Spleen (tissue), 11 donors: Measurements from ENCODE around the gene SCYGR8. TPM values are rescaled to one million over a fixed set of nuclear protein-coding genes. Genes with fewer than 3 reads are reported as not detected.

Experiments
- DNase-seq: peaks from one replicate; pipeline ENCODE4 v3.0.0-alpha.2; 2020
- H3K27ac ChIP-seq, 8 donors: fragments of 200-600 bp; sonication (generic) in 7 of 8; 1 replicate in 4 of 8; 2 replicates in 4 of 8; pipeline versions ENCODE4 v1.5.0 to v1.8.0; 2016 to 2021; ENCODE audit warnings: inconsistent platforms in 4 of 8, mild to moderate bottlenecking in 4 of 8, moderate library complexity in 1 of 8
- H3K27me3 ChIP-seq, 7 donors: fragments of 200-600 bp; sonication (generic) in 6 of 7; replicated peaks in 1 of 7; 1 replicate in 4 of 7; 2 replicates in 3 of 7; pipeline versions ENCODE4 v1.5.0 to v1.8.0; 2016 to 2021; ENCODE audit warnings: inconsistent platforms in 3 of 7, mild to moderate bottlenecking in 1 of 7
- H3K36me3 ChIP-seq, 6 donors: fragments of 200-600 bp; sonication (generic) in 5 of 6; 1 replicate in 4 of 6; 2 replicates in 2 of 6; pipeline versions ENCODE4 v1.5.0 to v1.8.0; 2016 to 2021; ENCODE audit warnings: inconsistent platforms in 2 of 6
- H3K4me1 ChIP-seq, 6 donors: fragments of 200-600 bp; sonication (generic) in 5 of 6; 1 replicate in 3 of 6; 2 replicates in 3 of 6; pipeline versions ENCODE4 v1.5.0 to v1.8.0; 2016 to 2021; ENCODE audit warnings: inconsistent platforms in 3 of 6
- H3K4me3 ChIP-seq, 8 donors: fragments of 200-600 bp; sonication (generic) in 7 of 8; 1 replicate in 4 of 8; 2 replicates in 4 of 8; pipeline versions ENCODE4 v1.5.0 to v1.8.0; 2016 to 2021; ENCODE audit warnings: inconsistent platforms in 4 of 8, mild to moderate bottlenecking in 4 of 8, moderate library complexity in 2 of 8
- H3K9me3 ChIP-seq, 8 donors: fragments of 200-600 bp; sonication (generic) in 7 of 8; 1 replicate in 4 of 8; 2 replicates in 4 of 8; pipeline versions ENCODE4 v1.5.0 to v1.8.0; 2016 to 2021; ENCODE audit warnings: inconsistent platforms in 4 of 8
- POLR2A ChIP-seq, 3 donors: fragments of 450-650 bp; IDR thresholded peaks; one replicate each; pipeline ENCODE4 v1.5.1; 2017; ENCODE audit warnings: antibody characterized with exemption in 3 of 3, mild to moderate bottlenecking in 1 of 3
- POLR2AphosphoS5 ChIP-seq, 3 donors: sonication (generic); formaldehyde crosslinking; IDR thresholded peaks; one replicate each; pipeline ENCODE4 v1.5.1; 2017; ENCODE audit warnings: antibody characterized with exemption in 3 of 3
- WGBS, 5 donors: extraction: QIAGEN DNeasy Blood & Tissue Kit in 3 of 5; methylation state at CpG; one replicate each; pipeline versions ENCODE4 v1.1.5 to v1.1.7; 2013 to 2018; 5-methylcytosine and 5-hydroxymethylcytosine counted together
- intact Hi-C: fragments of 100-400 bp; cut with DNase I; formaldehyde crosslinking; loops from one replicate; pipeline ENCODE4 v1.15.0; 2023; ENCODE audit warnings: low total_unique reads
- polyA plus RNA-seq, 3 donors: library from polyadenylated mRNA; stranded (reverse); fragments of 200-250 nt; gene quantifications; one replicate each; pipeline ENCODE4 v1.2.1, GENCODE V29; 2013
- total RNA-seq, 7 donors: library from RNA; depleted of rRNA in 3 of 7; stranded (reverse); fragments of >200 nt in 3 of 7; fragmentation: NEBNext Ultra II Directional in 4 of 7; extraction: Animal tissue kit (Norgen Biotek cat#: 25700) in 4 of 7; gene quantifications; one replicate each; pipeline versions ENCODE4 v1.1.0 to v1.2.1, GENCODE V29; 2016 to 2021
- TF ChIP-seq, protein P1 (sequence below), 11 experiments: fragments of 200-600 bp in 7 of 11; fragments of 450-650 bp in 4 of 11; sonication (generic) in 4 of 11; IDR thresholded peaks in 8 of 11; conservative IDR thresholded peaks in 3 of 11; 1 replicate in 7 of 11; 2 replicates in 4 of 11; pipeline versions ENCODE4 v1.4.0 to v1.8.0; 2016 to 2021; ENCODE audit warnings: antibody characterized with exemption in 11 of 11, inconsistent platforms in 4 of 11, mild to moderate bottlenecking in 1 of 11
- donor health status: healthy with polysubstance abuse.
- donor health status: DM: no; HTN: no; CAD: no; lungs with moderate emphysema.
- donor health status: DM: no; HTN: no; CAD: no.
- donor health status: Bipolar disorder and iron deficiency.
- donor health status: healthy.
- donor health status: DM: no; HTN: no; CAD: no.
- donor health status: DM: yes; HTN: yes; CAD: no.

Gene SCYGR8
- total and polyA plus RNA-seq, 10 donors = not detected

DNA sequence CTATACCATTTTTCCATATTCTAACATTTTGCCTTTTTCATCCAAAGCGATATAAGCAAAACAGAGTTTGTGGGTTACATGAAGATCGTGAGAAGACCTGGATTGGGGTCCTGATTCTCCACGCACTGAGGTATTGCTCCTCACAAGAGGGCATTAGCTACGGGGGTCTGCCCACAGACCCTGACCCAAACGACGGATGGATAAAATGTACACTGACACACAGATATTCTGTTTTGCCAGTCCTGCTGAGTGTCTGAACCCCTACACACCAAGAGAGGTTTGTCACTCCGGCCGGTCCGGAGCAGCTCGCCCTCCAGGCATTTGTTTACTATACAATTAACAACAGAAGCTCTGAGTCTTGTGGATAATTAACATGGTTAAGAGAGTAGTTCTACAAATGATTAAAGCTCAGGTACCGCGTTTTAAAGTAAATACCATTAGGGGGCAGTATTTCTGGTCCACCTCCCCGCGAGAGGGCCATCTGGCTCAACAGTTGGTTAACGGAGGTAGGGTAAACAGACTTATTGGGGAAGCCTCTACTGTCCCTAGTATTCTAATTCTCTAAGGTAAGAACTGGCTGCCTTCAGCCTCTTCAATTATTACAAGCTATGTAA is 28.4 kb downstream of the SCYGR8 start:
- no peaks in the 10 kb centered on the region for H3K9me3 ChIP-seq
- no peaks in the 10 kb centered on the region for H3K27me3 ChIP-seq
- intact Hi-C loops = no loop called here
- H3K36me3 ChIP-seq = no peaks in the 10 kb centered on the region
- TF ChIP-seq, protein P1, sequence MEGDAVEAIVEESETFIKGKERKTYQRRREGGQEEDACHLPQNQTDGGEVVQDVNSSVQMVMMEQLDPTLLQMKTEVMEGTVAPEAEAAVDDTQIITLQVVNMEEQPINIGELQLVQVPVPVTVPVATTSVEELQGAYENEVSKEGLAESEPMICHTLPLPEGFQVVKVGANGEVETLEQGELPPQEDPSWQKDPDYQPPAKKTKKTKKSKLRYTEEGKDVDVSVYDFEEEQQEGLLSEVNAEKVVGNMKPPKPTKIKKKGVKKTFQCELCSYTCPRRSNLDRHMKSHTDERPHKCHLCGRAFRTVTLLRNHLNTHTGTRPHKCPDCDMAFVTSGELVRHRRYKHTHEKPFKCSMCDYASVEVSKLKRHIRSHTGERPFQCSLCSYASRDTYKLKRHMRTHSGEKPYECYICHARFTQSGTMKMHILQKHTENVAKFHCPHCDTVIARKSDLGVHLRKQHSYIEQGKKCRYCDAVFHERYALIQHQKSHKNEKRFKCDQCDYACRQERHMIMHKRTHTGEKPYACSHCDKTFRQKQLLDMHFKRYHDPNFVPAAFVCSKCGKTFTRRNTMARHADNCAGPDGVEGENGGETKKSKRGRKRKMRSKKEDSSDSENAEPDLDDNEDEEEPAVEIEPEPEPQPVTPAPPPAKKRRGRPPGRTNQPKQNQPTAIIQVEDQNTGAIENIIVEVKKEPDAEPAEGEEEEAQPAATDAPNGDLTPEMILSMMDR (IDR thresholded peaks at IDR 0.05 in 8 of 11, conservative IDR thresholded peaks at IDR 0.05 in 3 of 11) = peak in 3 of 11 experiments; percentile 14 to 17 (median 16)
- no peak for TF ChIP-seq POLR2AphosphoS5 (IDR thresholded peaks at IDR 0.05)
- no peaks in the 10 kb centered on the region for H3K4me1 ChIP-seq
- DNase-seq = no peak
- 62 to 71% (median 64%) methylated on average over 15 of the region's 15 CpGs for WGBS, 5 donors
- H3K27ac ChIP-seq = no peak overlapping the region
- no peak overlapping the region for H3K4me3 ChIP-seq

DNA sequence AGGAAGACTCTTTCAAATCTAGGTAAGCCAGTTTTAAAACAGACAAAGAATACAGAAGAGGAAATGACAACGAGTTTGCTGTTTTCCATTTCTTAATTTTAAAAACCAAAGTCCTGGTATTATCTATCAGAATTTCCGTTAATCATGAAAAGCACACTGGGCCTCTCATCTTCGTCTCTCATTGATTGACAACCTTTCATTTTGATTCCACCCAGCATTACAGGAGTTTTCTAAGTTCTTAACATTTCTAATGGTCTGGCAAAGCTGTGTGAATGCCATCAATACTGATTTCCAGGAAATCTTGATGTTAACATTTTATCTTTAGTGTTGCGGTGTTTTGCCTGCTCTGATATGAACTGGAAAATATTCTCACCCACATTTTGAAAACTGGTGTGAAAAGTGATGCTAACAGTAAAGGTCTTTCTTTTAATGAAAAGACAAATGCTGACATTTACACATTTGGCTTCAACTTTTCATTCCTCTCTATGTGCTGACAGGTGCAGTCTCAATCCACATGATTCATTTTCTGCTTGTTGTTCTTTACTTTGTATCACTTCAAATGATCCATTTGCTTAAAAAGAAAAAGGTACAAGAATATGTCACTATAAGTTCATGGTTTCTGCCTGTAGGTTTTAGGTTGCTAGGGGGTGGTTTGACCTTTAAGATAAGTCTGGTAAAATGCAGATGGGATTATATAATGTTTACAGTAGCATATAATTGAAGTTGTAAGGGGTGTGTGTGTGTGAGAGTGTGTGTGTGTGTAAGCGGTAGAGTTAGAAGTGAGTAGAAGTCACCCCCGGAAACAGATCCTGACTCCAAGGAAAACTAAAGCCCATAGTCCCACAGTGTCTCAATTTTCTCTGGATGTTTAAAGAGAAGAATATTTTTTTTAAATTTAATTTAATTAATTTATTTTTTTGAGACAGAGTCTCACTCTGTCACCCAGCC is 29.5 kb downstream of the SCYGR8 start:
- WGBS, 5 donors = 74 to 88% (median 81%) methylated on average over 6 of the region's 6 CpGs
- DNase-seq = no peak
- no peak overlapping the region for H3K4me3 ChIP-seq
- H3K27ac ChIP-seq = no peak overlapping the region
- H3K9me3 ChIP-seq = no peaks in the 10 kb centered on the region
- no peaks in the 10 kb centered on the region for H3K27me3 ChIP-seq
- no peak for TF ChIP-seq POLR2AphosphoS5 (IDR thresholded peaks at IDR 0.05)
- no peak for TF ChIP-seq POLR2A (IDR thresholded peaks at IDR 0.05)
- TF ChIP-seq, protein P1 (IDR thresholded peaks at IDR 0.05 in 8 of 11, conservative IDR thresholded peaks at IDR 0.05 in 3 of 11) = no peak
- no peaks in the 10 kb centered on the region for H3K4me1 ChIP-seq
- no peaks in the 10 kb centered on the region for H3K36me3 ChIP-seq
- intact Hi-C loops = no loop called here

DNA sequence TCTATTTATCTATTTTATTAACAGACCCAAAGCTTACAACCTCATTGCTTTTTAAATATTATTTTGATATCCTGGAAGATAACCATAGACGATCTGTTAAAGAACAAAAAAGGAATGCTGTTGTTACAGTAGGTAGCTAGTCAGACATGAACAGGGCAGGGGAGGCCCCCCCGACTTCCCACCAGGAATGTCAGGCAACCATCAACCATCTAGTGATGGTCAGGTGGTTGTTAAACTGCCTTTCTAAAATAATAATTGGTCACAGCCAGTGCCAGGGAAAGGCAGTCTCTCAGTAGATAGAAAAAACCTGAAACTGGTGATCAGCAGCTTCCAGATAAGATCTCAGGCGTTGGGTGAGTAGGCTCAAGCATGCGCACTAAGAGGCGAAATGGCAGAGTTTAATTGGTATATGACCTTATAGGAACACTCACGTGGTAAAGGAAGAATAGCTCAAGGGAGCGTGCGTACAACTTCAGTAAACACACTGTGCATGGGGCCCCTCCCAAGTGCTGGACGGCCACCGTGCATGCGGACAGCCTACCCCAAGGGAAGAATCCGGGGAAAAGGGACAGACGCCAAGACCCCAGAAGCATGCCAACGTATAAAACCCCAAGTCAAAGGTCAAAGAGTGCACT is 35.4 kb downstream of the SCYGR8 start:
- H3K9me3 ChIP-seq = no peaks in the 10 kb centered on the region
- peaks cover 0 to 20% (median 6%) of the 10 kb centered on the region in 6 donors for H3K4me1 ChIP-seq
- TF ChIP-seq POLR2A (IDR thresholded peaks at IDR 0.05) (no peak), POLR2AphosphoS5 (IDR thresholded peaks at IDR 0.05) (no peak)
- TF ChIP-seq, protein P1 (IDR thresholded peaks at IDR 0.05 in 8 of 11, conservative IDR thresholded peaks at IDR 0.05 in 3 of 11) = no peak
- intact Hi-C loops = no loop called here
- H3K36me3 ChIP-seq = no peaks in the 10 kb centered on the region
- no peaks in the 10 kb centered on the region for H3K27me3 ChIP-seq
- no peak overlapping the region for H3K27ac ChIP-seq
- WGBS, 5 donors = 70 to 77% (median 75%) methylated on average over 14 of the region's 14 CpGs
- DNase-seq = no peak
- H3K4me3 ChIP-seq = no peak overlapping the region

DNA sequence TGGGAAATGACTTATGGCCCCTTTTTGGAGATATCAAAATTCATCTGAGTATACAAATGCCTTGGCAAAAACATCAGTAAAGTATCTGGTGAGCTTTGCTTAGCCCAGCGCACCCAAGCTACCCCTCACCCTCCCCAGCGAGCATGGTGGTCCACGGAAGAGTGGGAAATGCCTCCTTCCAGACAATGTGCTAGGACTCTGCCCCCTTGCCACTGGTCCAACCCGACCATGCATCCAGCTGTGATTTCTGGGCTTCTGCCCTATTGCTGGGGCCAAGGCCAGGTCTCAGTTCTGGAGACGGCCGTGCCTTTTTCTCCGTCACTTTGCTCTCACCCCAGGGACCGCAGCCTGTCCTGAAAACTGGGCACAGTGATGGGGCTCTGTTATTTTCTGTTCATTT is 36.1 kb downstream of the SCYGR8 start:
- DNase-seq = no peak
- WGBS, 5 donors = 82 to 91% (median 85%) methylated on average over 8 of the region's 8 CpGs
- TF ChIP-seq POLR2A (IDR thresholded peaks at IDR 0.05) (no peak), POLR2AphosphoS5 (IDR thresholded peaks at IDR 0.05) (no peak)
- TF ChIP-seq, protein P1 (IDR thresholded peaks at IDR 0.05 in 8 of 11, conservative IDR thresholded peaks at IDR 0.05 in 3 of 11) = no peak
- Histone ChIP-seq H3K4me3 (no peak overlapping the region), H3K27ac (no peak overlapping the region), H3K9me3 (no peaks in the 10 kb centered on the region), H3K27me3 (no peaks in the 10 kb centered on the region), H3K36me3 (no peaks in the 10 kb centered on the region), H3K4me1 (peaks cover 0 to 20% (median 6%) of the 10 kb centered on the region in 6 donors)
- intact Hi-C loops = no loop called here
